ENCODE measurements around the gene TNRC18. TPM values are rescaled to one million over a fixed set of nuclear protein-coding genes. Genes with fewer than 3 reads are reported as not detected.

The TNRC18 gene
- total RNA-seq, 1 donor from 2014 or later, result 197 TPM

GRCh38 chr7:5436003-5436678, 12.5 kb upstream of the TNRC18 start:
- DNase-seq (ENCODE audit: low spot score, unreplicated experiment), result no peak
- H3K4me3 Mint-ChIP-seq (ENCODE audit: low read depth), result no peak overlapping the region
- no peaks in the 10 kb centered on the region for H3K27me3 Mint-ChIP-seq
- no peak for TF ChIP-seq CTCF (IDR thresholded peaks at IDR 0.05; ENCODE audit: unreplicated experiment)
- peaks cover 3% of the 10 kb centered on the region for H3K9me3 Mint-ChIP-seq (ENCODE audit: low read depth)
- peaks cover 11% of the 10 kb centered on the region for H3K4me1 Mint-ChIP-seq (ENCODE audit: low read depth)
- peaks cover 32% of the 10 kb centered on the region for H3K36me3 Mint-ChIP-seq (ENCODE audit: insufficient read depth)
- no peak overlapping the region for H3K27ac Mint-ChIP-seq

- peaks cover 3% of the 10 kb centered on the region for H3K9me3 Mint-ChIP-seq (ENCODE audit: low read depth)
- no peak overlapping the region for H3K4me3 Mint-ChIP-seq (ENCODE audit: low read depth)
- no peak for TF ChIP-seq CTCF (IDR thresholded peaks at IDR 0.05; ENCODE audit: unreplicated experiment)
- H3K27me3 Mint-ChIP-seq, result no peaks in the 10 kb centered on the region
- H3K27ac Mint-ChIP-seq, result no peak overlapping the region
- peaks cover 12% of the 10 kb centered on the region for H3K4me1 Mint-ChIP-seq (ENCODE audit: low read depth)
- DNase-seq (ENCODE audit: low spot score, unreplicated experiment), result no peak
- peaks cover 32% of the 10 kb centered on the region for H3K36me3 Mint-ChIP-seq (ENCODE audit: insufficient read depth)
Measured at GRCh38 chr7:5435291-5436002, 11.8 kb upstream of the TNRC18 start.

- peaks cover 30% of the 10 kb centered on the region for H3K36me3 Mint-ChIP-seq (ENCODE audit: insufficient read depth)
- peaks cover 3% of the 10 kb centered on the region for H3K9me3 Mint-ChIP-seq (ENCODE audit: low read depth)
- H3K27me3 Mint-ChIP-seq, result no peaks in the 10 kb centered on the region
- TF ChIP-seq CTCF (IDR thresholded peaks at IDR 0.05; ENCODE audit: unreplicated experiment), result no peak
- H3K4me3 Mint-ChIP-seq (ENCODE audit: low read depth), result no peak overlapping the region
- no peak for DNase-seq (ENCODE audit: low spot score, unreplicated experiment)
- H3K27ac Mint-ChIP-seq, result no peak overlapping the region
- peaks cover 15% of the 10 kb centered on the region for H3K4me1 Mint-ChIP-seq (ENCODE audit: low read depth)
Measured at GRCh38 chr7:5433181-5433580, 9.5 kb upstream of the TNRC18 start.

- no peak for TF ChIP-seq CTCF (IDR thresholded peaks at IDR 0.05; ENCODE audit: unreplicated experiment)
- DNase-seq (ENCODE audit: low spot score, unreplicated experiment), result no peak
- no peak overlapping the region for H3K27ac Mint-ChIP-seq
- H3K4me1 Mint-ChIP-seq (ENCODE audit: low read depth), result peaks cover 15% of the 10 kb centered on the region
- H3K27me3 Mint-ChIP-seq, result no peaks in the 10 kb centered on the region
- no peak overlapping the region for H3K4me3 Mint-ChIP-seq (ENCODE audit: low read depth)
- peaks cover 3% of the 10 kb centered on the region for H3K9me3 Mint-ChIP-seq (ENCODE audit: low read depth)
- H3K36me3 Mint-ChIP-seq (ENCODE audit: insufficient read depth), result peaks cover 29% of the 10 kb centered on the region
Measured at GRCh38 chr7:5432691-5433090, 9.1 kb upstream of the TNRC18 start.

- TF ChIP-seq CTCF (IDR thresholded peaks at IDR 0.05; ENCODE audit: unreplicated experiment), result no peak
- Mint-ChIP-seq H3K27me3 (no peaks in the 10 kb centered on the region), H3K4me3 (ENCODE audit: low read depth) (peak overlapping the region; percentile 49), H3K27ac (peak overlapping the region; percentile 93), H3K9me3 (ENCODE audit: low read depth) (peaks cover 3% of the 10 kb centered on the region), H3K4me1 (ENCODE audit: low read depth) (peaks cover 17% of the 10 kb centered on the region), H3K36me3 (ENCODE audit: insufficient read depth) (peaks cover 22% of the 10 kb centered on the region)
- DNase-seq (ENCODE audit: low spot score, unreplicated experiment), result no peak
Measured at GRCh38 chr7:5431560-5432015, 8.0 kb upstream of the TNRC18 start.
